Measurements from ENCODE around the gene SYNE1.
A peak's percentile ranks its signal among the peaks of the same experiment; 100 is the strongest.

SYNE1 gene

DNA sequence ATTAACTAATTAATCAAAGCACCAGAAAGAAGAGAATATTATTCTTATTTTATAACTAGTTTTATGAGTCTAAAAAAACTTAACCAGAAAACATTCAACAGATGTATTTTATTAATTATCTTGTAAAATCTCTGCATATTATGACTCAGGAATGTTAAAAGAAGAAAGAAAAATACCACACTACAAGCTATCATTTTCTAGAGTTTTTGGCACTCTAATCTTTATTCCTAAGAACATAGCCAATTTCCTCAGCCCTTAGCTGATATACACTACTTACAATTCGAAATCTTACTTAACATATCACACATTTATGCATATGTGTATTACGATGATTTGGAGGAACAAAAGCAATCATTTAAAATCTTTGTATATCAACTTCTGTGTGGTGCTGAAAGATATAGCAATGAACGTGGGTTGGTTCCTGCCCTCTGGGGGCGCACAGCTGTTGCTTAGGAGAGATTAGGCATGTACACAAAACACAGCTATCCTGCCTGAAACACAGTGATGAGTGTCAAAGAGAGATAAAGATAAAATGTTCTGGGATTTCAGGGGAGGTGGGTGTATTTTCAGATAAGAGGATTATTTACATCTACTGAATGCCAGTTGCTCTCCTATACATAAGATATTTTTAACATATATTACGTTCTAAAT is 404.5 kb downstream of the SYNE1 start:
- Mint-ChIP-seq H3K9me3 (no peaks in the 10 kb centered on the region), H3K4me1 (ENCODE audit: low read depth) (peaks cover 25% of the 10 kb centered on the region), H3K27me3 (no peaks in the 10 kb centered on the region), H3K27ac (peak overlapping the region; percentile 88), H3K4me3 (peak overlapping the region; percentile 69), H3K36me3 (ENCODE audit: low read depth) (peaks cover 54% of the 10 kb centered on the region)
- no peak for DNase-seq

DNA sequence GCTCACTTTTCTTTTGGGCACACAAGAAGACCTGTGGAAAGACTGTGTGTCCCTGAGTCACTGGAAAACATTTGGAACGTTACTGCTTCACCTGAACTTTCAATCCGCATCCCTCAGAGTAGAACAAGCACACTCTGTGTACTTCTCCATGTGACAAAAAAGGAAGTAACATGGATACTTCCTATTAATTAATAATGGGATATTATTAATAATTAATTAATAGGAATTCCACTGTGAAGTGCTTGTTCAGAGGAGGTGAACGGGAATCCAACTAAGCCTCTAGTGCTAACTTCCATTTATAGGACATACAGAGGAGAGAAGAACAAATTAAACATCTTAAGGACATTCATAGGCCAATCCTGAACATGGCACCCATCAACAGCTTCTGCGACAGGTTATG is 407.8 kb downstream of the SYNE1 start:
- Mint-ChIP-seq H3K27ac (no peak overlapping the region), H3K9me3 (no peaks in the 10 kb centered on the region), H3K4me1 (ENCODE audit: low read depth) (peaks cover 29% of the 10 kb centered on the region), H3K36me3 (ENCODE audit: low read depth) (peaks cover 44% of the 10 kb centered on the region), H3K4me3 (no peak overlapping the region), H3K27me3 (no peaks in the 10 kb centered on the region)
- DNase-seq, result no peak

DNA sequence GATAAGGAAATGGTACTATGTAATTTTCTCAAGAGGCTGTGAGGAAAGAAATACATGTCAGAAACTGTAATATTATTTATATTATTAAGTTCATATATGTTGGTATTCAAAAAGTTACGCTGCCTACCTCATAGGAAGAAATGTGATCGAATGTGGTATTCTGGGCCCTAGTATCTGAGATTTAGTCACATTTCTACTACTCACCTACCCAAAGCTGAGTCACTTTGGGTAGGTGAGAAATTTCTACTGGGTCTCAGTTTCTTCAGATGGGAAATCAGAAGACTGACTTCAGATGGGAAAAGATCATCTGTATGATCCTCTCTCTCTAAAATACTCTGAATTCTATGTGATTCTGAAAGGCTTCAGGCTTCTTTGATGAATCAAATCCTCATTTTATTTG is 411.0 kb downstream of the SYNE1 start:
- Mint-ChIP-seq H3K4me3 (no peak overlapping the region), H3K27me3 (no peaks in the 10 kb centered on the region), H3K27ac (peak overlapping the region; percentile 52), H3K9me3 (peaks cover 12% of the 10 kb centered on the region), H3K4me1 (ENCODE audit: low read depth) (peaks cover 10% of the 10 kb centered on the region), H3K36me3 (ENCODE audit: low read depth) (peaks cover 64% of the 10 kb centered on the region)
- no peak for DNase-seq

DNA sequence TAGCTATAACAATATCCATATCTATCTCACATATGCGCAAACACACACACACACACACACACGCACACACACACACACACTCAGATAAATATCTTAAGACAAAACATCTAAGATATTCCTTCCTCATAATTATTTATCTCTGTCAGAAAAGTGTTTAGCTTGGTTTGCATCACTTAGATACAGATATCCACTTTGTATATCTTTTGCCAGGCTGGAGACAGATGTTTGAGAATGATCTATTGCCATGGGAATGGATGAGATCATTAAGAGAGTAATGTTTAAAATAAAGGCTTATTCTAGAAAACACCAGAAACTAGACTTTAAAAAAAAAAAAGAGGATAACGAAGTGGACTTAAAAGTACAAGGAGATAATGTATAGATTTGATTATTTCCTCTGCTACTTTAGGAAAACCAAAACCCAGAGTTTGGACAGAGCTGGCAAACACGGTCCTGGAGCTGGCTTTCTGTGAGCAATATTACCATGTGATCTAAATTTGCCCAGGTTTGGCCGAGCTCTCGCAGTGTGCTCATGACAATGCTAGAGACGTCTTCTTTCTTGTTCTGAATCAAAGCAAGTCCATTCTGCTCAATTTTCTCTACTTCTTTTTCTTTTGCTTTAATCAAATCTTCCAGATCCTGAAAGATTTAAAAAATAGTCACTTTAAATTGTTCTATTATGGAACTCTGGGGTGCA is 411.8 kb downstream of the SYNE1 start:
- Mint-ChIP-seq H3K4me3 (no peak overlapping the region), H3K27me3 (no peaks in the 10 kb centered on the region), H3K9me3 (peaks cover 12% of the 10 kb centered on the region), H3K27ac (no peak overlapping the region), H3K4me1 (ENCODE audit: low read depth) (peaks cover 10% of the 10 kb centered on the region), H3K36me3 (ENCODE audit: low read depth) (peaks cover 63% of the 10 kb centered on the region)
- no peak for DNase-seq

DNA sequence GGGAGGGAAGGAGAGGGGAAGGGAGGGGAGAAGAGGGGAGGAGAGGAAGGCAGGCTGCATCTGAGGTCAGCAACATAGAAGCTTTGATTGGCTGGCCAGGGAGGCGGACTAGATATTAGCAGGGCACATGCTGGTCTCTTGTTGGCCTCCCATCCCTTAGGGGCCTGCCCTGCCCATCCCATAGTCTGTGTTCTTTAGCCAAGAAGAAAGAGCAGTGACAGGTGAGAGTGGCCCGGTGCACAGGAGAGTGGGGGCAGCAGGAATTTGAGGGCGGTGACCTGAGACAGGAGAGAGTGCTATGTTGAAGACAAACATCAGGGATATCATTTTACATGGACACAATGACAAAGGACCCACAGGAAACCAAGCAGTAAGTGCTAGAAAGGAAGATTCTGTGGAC is 413.5 kb downstream of the SYNE1 start:
- H3K9me3 Mint-ChIP-seq, result peaks cover 12% of the 10 kb centered on the region
- peaks cover 10% of the 10 kb centered on the region for H3K4me1 Mint-ChIP-seq (ENCODE audit: low read depth)
- no peak for DNase-seq
- peaks cover 75% of the 10 kb centered on the region for H3K36me3 Mint-ChIP-seq (ENCODE audit: low read depth)
- no peak overlapping the region for H3K4me3 Mint-ChIP-seq
- no peak overlapping the region for H3K27ac Mint-ChIP-seq
- H3K27me3 Mint-ChIP-seq, result no peaks in the 10 kb centered on the region

DNA sequence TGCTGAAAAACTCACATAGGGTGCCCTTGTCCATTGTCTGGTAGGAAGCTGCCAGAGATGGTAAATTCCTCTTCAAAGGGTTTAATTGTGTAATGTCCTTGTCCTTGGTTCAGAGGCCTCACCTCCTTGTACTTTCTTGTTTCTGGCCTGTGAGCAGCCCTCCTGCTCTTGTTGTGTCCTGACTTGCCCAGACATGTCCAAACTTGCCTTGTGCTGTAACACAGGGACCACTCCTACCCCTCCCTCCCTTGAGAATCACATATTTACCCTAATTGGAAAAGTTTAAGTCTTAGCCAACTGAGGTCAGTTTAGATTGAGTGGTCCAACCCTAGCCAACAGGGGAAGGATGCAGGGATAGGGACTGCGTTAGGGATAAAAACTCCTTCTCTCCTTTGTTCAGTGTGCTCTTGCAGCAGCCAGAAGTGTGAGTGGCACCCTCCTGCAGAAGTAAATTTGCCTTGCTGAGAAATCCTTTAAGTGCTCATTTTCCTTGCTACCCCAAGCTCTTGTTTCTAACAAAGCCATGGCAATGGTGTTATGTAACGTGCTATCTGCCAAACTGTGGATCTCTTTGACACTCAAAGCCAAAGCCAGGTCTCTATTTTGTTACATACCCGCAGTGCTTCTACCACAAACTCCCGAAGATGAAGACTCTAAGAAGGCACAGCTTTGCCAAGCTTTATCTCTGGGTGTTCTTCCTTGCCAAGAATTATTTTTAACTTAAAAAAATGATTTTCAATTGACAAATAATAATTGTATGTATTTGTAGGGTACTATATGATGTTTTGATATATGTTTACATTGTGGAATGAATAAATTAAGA is 415.1 kb downstream of the SYNE1 start:
- Mint-ChIP-seq H3K4me1 (ENCODE audit: low read depth) (peaks cover 10% of the 10 kb centered on the region), H3K9me3 (peaks cover 12% of the 10 kb centered on the region), H3K27me3 (no peaks in the 10 kb centered on the region), H3K27ac (no peak overlapping the region), H3K36me3 (ENCODE audit: low read depth) (peaks cover 80% of the 10 kb centered on the region), H3K4me3 (no peak overlapping the region)
- no peak for DNase-seq

DNA sequence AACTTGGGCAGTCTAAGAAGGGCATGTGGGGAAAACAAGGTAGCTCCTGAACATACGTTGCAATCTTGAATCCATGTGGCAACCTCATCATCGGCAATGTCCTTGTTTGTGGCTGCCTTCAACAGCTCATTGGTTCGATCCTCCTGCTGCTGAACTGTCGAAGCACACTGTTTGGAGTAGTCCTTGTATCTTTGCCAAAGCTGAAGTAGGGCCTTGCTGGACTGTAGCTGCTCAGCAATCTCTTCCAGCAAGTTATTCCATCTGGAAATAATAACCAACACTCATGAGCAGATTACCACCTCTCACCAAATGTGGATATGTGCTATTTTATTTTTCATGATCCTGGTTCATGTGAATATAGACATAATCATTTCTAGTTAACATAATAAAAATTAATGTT is 416.4 kb downstream of the SYNE1 start:
- no peaks in the 10 kb centered on the region for H3K27me3 Mint-ChIP-seq
- H3K4me3 Mint-ChIP-seq, result no peak overlapping the region
- peaks cover 2% of the 10 kb centered on the region for H3K4me1 Mint-ChIP-seq (ENCODE audit: low read depth)
- peaks cover 84% of the 10 kb centered on the region for H3K36me3 Mint-ChIP-seq (ENCODE audit: low read depth)
- H3K27ac Mint-ChIP-seq, result no peak overlapping the region
- DNase-seq, result no peak
- peaks cover 12% of the 10 kb centered on the region for H3K9me3 Mint-ChIP-seq

DNA sequence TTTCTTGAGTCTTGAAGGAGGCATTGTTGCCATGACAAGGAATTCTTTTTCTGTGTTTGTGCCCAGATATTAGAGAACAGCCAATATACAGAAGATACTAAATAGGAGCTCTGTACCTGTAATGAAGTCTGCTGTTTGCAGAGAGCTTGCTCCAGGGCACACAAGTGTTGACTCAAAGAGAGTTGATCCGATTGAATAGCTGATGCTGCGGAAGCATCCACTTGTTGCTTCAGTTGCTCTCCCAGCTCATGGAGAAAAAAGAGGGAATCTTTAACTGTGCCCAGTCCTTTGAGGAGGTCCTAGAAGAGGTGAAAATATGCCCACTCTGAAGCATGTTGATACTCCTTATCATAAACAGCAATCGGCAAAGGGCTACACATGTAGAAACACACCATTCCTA is 418.3 kb downstream of the SYNE1 start:
- DNase-seq, result no peak
- H3K9me3 Mint-ChIP-seq, result peaks cover 12% of the 10 kb centered on the region
- H3K36me3 Mint-ChIP-seq (ENCODE audit: low read depth), result peaks cover 80% of the 10 kb centered on the region

DNA sequence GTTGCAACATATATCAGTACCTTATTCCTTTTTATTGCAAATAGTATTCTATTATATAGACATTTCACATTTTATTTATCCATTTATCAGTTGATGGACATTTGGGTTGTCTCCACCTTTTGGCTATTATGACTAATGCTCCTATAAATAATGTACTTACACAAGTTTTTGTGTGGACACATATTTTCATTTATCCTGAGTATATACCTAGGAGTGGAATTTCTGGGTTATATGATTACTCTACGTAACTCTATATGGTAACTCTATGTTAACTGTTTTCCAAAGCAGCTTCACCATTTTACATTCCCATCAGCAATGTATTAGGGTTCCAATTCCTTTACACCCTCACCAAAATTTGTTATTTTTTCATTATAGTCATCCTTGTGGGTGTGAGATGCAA is 424.7 kb downstream of the SYNE1 start:
- Mint-ChIP-seq H3K27me3 (no peaks in the 10 kb centered on the region), H3K4me1 (ENCODE audit: low read depth) (no peaks in the 10 kb centered on the region), H3K9me3 (no peaks in the 10 kb centered on the region), H3K27ac (no peak overlapping the region), H3K4me3 (no peak overlapping the region), H3K36me3 (ENCODE audit: low read depth) (peaks cover 67% of the 10 kb centered on the region)
- DNase-seq, result no peak

More for the DNA sequence above, 418.3 kb downstream of the SYNE1 start:
- H3K4me3 Mint-ChIP-seq, result no peak overlapping the region
- H3K27ac Mint-ChIP-seq, result no peak overlapping the region
- no peaks in the 10 kb centered on the region for H3K4me1 Mint-ChIP-seq (ENCODE audit: low read depth)
- H3K27me3 Mint-ChIP-seq, result no peaks in the 10 kb centered on the region

DNA sequence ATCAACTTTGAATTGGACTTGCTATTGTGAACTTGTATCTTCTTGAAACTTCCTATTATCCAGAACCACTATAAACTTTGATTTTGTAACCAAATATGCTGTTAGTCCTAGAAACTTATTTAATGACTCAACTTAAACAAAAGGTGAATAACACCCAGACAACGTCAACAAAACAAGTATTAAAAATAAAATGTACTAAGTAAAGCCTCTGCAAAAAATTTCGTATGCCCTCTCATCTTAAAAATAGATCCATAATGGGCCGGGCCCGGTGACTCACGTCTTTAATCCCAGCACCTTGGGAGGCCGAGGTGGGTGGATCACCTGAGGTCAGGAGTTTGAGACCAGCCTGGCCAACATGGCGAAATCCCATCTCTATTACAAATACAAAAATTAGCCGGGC is 428.0 kb downstream of the SYNE1 start:
- H3K27ac Mint-ChIP-seq, result no peak overlapping the region
- no peaks in the 10 kb centered on the region for H3K27me3 Mint-ChIP-seq
- no peak for DNase-seq
- H3K9me3 Mint-ChIP-seq, result no peaks in the 10 kb centered on the region
- no peak overlapping the region for H3K4me3 Mint-ChIP-seq
- peaks cover 75% of the 10 kb centered on the region for H3K36me3 Mint-ChIP-seq (ENCODE audit: low read depth)
- H3K4me1 Mint-ChIP-seq (ENCODE audit: low read depth), result peaks cover 4% of the 10 kb centered on the region

DNA sequence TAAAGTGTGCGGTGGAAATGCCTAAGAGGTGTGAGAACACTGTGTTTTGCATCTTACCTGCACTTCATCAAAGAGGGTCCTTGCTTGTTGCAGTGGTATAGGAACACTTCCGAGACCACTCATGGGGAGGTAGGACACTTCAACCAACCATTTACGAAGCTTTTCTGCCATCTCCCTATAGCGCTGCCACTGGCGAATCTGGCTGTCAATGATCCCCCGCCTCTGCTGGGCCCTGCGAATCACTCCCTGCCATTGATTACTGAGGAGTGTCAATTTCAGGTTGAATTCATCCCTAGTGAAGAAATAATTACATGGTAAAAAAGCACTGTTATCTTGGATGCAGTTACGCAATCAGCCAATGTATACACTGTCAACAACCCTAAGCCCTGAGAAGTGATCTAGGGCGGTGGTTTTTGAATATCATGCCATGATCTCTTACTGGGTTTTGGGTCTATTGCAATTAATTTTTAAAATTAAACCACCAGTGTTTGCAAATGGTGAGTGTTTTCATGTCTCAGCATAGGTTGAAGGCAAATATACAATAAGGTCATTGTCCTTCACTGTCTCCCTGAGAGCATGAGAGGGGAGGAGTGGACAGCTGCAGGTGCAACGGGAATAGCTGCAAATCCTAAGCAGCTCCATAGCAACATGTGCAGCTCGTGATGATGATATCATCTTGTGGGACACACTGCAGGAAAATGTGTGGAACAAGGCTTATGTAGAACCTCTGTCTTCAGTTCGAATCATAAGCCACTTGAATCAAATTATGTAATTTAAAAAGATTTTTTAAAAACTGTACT is 429.0 kb downstream of the SYNE1 start:
- Mint-ChIP-seq H3K4me3 (no peak overlapping the region), H3K4me1 (ENCODE audit: low read depth) (peaks cover 4% of the 10 kb centered on the region), H3K9me3 (no peaks in the 10 kb centered on the region), H3K27ac (no peak overlapping the region), H3K36me3 (ENCODE audit: low read depth) (peaks cover 78% of the 10 kb centered on the region), H3K27me3 (no peaks in the 10 kb centered on the region)
- no peak for DNase-seq

DNA sequence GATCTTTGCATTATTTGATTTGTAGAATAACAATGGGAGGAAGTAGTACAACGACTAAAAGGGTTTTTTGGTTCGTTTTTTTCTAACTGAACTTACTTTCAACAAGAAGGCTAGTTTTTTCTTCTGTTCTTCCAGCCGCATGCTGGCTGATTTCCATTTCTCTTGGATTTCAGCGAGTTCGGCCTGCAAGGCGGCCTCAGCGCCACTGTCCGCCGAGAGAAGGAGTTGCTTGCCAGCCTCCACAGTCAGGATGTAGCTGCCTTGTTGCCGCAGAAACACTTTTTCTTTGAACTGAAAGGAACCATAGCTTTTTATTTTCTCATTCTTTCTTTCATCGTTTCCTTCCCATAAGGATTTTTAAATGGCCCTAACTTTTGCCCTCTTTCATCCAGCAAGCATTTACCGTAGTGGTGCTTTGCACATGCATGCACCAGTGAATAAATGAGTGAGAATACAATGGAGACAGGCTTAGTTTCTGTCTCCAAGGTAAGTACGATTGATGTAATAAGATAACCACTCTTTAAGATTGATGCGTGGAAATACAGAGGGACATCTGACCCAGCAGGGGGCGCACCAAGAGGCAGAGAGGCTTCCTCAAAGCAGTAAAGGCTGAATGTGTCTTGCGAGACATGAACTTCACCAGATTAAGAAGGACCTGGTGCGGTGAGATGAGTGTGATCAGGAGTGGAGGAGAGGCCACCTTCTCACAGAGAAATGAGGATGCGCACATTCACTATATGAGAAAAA is 430.9 kb downstream of the SYNE1 start:
- peak; percentile 62 for DNase-seq
- Mint-ChIP-seq H3K4me3 (no peak overlapping the region), H3K27ac (no peak overlapping the region), H3K4me1 (ENCODE audit: low read depth) (peaks cover 4% of the 10 kb centered on the region), H3K36me3 (ENCODE audit: low read depth) (peaks cover 78% of the 10 kb centered on the region), H3K27me3 (no peaks in the 10 kb centered on the region), H3K9me3 (no peaks in the 10 kb centered on the region)

DNA sequence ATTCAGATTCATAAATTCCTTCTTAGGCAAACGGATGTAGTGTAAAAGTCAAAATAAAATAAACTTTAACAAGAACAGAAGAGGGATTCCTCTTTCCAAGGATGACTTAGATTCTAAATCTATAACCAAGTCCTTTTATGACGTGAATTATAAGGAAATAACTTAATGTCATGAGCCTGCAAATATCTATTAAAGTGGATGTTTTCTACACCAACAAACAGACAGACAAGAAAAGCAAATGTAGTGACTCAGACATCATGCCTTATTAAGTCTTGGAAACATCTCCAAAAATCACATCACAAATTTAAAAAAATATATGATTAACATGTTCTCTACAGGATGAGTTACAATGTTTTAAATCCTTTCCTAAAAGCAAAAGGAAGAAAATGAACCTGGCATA is 432.6 kb downstream of the SYNE1 start:
- H3K9me3 Mint-ChIP-seq, result no peaks in the 10 kb centered on the region
- H3K36me3 Mint-ChIP-seq (ENCODE audit: low read depth), result peaks cover 78% of the 10 kb centered on the region
- H3K4me1 Mint-ChIP-seq (ENCODE audit: low read depth), result peaks cover 6% of the 10 kb centered on the region
- no peaks in the 10 kb centered on the region for H3K27me3 Mint-ChIP-seq
- no peak for DNase-seq
- no peak overlapping the region for H3K27ac Mint-ChIP-seq
- H3K4me3 Mint-ChIP-seq, result no peak overlapping the region

DNA sequence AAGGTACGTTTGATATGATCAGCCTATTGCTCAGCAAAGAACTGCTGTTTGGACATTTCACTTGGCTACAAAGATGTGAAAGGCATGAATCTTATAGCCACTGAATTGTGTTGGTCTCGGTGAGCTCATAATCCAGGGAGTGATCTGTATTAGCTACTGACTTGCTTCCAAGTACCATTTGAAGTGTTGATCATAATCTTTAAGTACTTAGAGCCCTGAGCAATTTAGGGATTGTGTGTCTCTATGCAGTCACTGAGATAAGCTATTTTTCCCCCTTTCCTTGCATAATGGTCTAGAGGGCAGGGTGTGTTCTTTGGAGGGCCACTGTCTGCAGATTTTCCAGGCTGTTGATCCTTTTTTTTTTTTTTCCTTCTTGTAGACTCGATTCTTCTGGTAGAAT is 436.0 kb downstream of the SYNE1 start:
- no peaks in the 10 kb centered on the region for H3K27me3 Mint-ChIP-seq
- H3K27ac Mint-ChIP-seq, result no peak overlapping the region
- H3K9me3 Mint-ChIP-seq, result no peaks in the 10 kb centered on the region
- H3K4me1 Mint-ChIP-seq (ENCODE audit: low read depth), result peaks cover 12% of the 10 kb centered on the region
- peaks cover 76% of the 10 kb centered on the region for H3K36me3 Mint-ChIP-seq (ENCODE audit: low read depth)
- DNase-seq, result no peak
- H3K4me3 Mint-ChIP-seq, result no peak overlapping the region
